CD4-positive, alpha-beta T cell treated with Interleukin-4 for 1 hour (primary cell): ENCODE data around the gene MRNIP.

Source experiments
- DNase-seq, 2 donors: peaks; one replicate each; pipeline ENCODE4 v3.0.0-alpha.2; 2020 to 2022

The MRNIP gene

GRCh38 chr5:179788193-179788854, 70.3 kb downstream of the MRNIP start:
- DNase-seq: no peak
